Measurements from ENCODE around the gene PNPLA7. TPM values are rescaled to one million over a fixed set of nuclear protein-coding genes. Genes with fewer than 3 reads are reported as not detected.
A peak's percentile ranks its signal among the peaks of the same experiment; 100 is the strongest.

PNPLA7 gene
- total RNA-seq, 1 experiment from 2014 or later: 1.3 TPM

- ATAC-seq: peak; percentile 1; the same call in 1 of the 2 replicates
- no peak for TF ChIP-seq IRF2 (CRISPR knock-in tag; IDR thresholded peaks at IDR 0.05; ENCODE audit: borderline replicate concordance, low read depth)
- TF ChIP-seq E2F5 (CRISPR knock-in tag; IDR thresholded peaks at IDR 0.05): peak; percentile 38; the same call in 1 of the 2 replicates
- TF ChIP-seq ZNF425 (CRISPR knock-in tag; conservative IDR thresholded peaks at IDR 0.05): no peak
- 0 out of 2 replicates have a peak, but pooled peaks have one; percentile 13 for TF ChIP-seq FOXP1 (CRISPR knock-in tag; IDR thresholded peaks at IDR 0.05; ENCODE audit: borderline replicate concordance)
- 0 out of 2 replicates have a peak, but pooled peaks have one; percentile 8 for TF ChIP-seq ARID4B (CRISPR knock-in tag; IDR thresholded peaks at IDR 0.05; ENCODE audit: borderline replicate concordance)
- no peak for TF ChIP-seq ZNF317 (CRISPR knock-in tag; IDR thresholded peaks at IDR 0.05; ENCODE audit: borderline replicate concordance, low read depth)
- no peak for TF ChIP-seq EMX1 (CRISPR knock-in tag; IDR thresholded peaks at IDR 0.05)
- CTCF ChIA-PET: interaction anchor here (0.6 to 1.8 kb wide), 18 partner anchors 8 to 470 kb away, joined by 3 to 22 read pairs (median 4); partner anchors contain the start of genes ARRDC1, DPH7, EHMT1 and EXD3
- peak overlapping the region; percentile 87 for H3K4me3 Mint-ChIP-seq
- peaks cover 3% of the 10 kb centered on the region for H3K9me3 Mint-ChIP-seq
- POLR2A ChIA-PET: interaction anchor here (0.6 kb wide), 1 partner anchor 52 kb away, joined by 4 read pairs; no protein-coding TSS in a partner anchor
- DNase-seq (ENCODE audit: low spot score): peak; percentile 40
- no peaks in the 10 kb centered on the region; the same call in 1 of the 2 replicates for H3K27me3 Mint-ChIP-seq (ENCODE audit: low read depth)
- peak overlapping the region; percentile 88 for H3K27ac Mint-ChIP-seq
- peaks cover 7% of the 10 kb centered on the region for H3K4me1 Mint-ChIP-seq
- peaks cover 35% of the 10 kb centered on the region for H3K36me3 Mint-ChIP-seq
Observed at GRCh38 chr9:137552022-137552768, 2.0 kb upstream of the PNPLA7 start.

- Mint-ChIP-seq H3K27ac (peak within 1 kb of the TSS; percentile 88), H3K36me3 (peaks cover 38% of the 10 kb centered on the region), H3K27me3 (ENCODE audit: low read depth) (no peaks in the 10 kb centered on the region; the same call in 1 of the 2 replicates), H3K4me3 (peak within 1 kb of the TSS; percentile 87), H3K4me1 (peaks cover 7% of the 10 kb centered on the region), H3K9me3 (peaks cover 10% of the 10 kb centered on the region)
- POLR2A ChIA-PET: interaction anchor here (0.5 to 0.6 kb wide), 2 partner anchors 53 to 174 kb away, joined by 4 to 5 read pairs; no protein-coding TSS in a partner anchor
- CTCF ChIA-PET: interaction anchor here (0.6 to 1.8 kb wide), 21 partner anchors 9 to 471 kb away, joined by 3 to 22 read pairs (median 5); partner anchors contain the start of genes ARRDC1, DPH7, EHMT1 and EXD3
- ATAC-seq: peak; percentile 85
- peak; percentile 93 for DNase-seq (ENCODE audit: low spot score)
- no peak for TF ChIP-seq E2F1 (CRISPR knock-in tag; IDR thresholded peaks at IDR 0.05)
- TF ChIP-seq FOXK1 (CRISPR knock-in tag; IDR thresholded peaks at IDR 0.05): peak; percentile 52
- TF ChIP-seq NFATC4 (CRISPR knock-in tag; IDR thresholded peaks at IDR 0.05): no peak
- no peak for TF ChIP-seq USF1 (CRISPR knock-in tag; IDR thresholded peaks at IDR 0.05)
- TF ChIP-seq SP1 (CRISPR knock-in tag; conservative IDR thresholded peaks at IDR 0.05): peak; percentile 91
- TF ChIP-seq ZNF423 (CRISPR knock-in tag; IDR thresholded peaks at IDR 0.05): no peak
- TF ChIP-seq SMAD3 (CRISPR knock-in tag; IDR thresholded peaks at IDR 0.05; ENCODE audit: borderline replicate concordance): no peak
- no peak for TF ChIP-seq GTF2I (CRISPR knock-in tag; conservative IDR thresholded peaks at IDR 0.05)
- no peak for TF ChIP-seq ATF3 (CRISPR knock-in tag; conservative IDR thresholded peaks at IDR 0.05)
- TF ChIP-seq AR (CRISPR knock-in tag; IDR thresholded peaks at IDR 0.05): no peak
- no peak for TF ChIP-seq ZBTB21 (CRISPR knock-in tag; IDR thresholded peaks at IDR 0.05; ENCODE audit: borderline replicate concordance)
Observed at GRCh38 chr9:137551264-137552021, 1.2 kb upstream of the PNPLA7 start, which contains the start of gene MRPL41. TSS of gene MRPL41 (plus strand) at chr9:137551879. CDS start at chr9:137552082, 203 bp downstream.
